ENCODE results near the gene MSX1.

MSX1 gene

GRCh38 chr4:4823621-4824162 is 35.8 kb upstream of the MSX1 start:
- no peaks in the 10 kb centered on the region for H3K27me3 ChIP-seq (ENCODE audit: insufficient read depth, low read length, poor library complexity)
- H3K4me2 ChIP-seq (ENCODE audit: insufficient read depth, low read length): no peak overlapping the region
- H4K20me1 ChIP-seq (ENCODE audit: insufficient read depth, low read length): peaks cover 3% of the 10 kb centered on the region; the same call in 1 of the 2 replicates
- H3K9me3 ChIP-seq (ENCODE audit: insufficient read depth, low read length, severe bottlenecking): no peaks in the 10 kb centered on the region
- H3K4me3 ChIP-seq (ENCODE audit: low read depth in 1 of 2, low read length in 2 of 2): no peak overlapping the region
- TF ChIP-seq, protein P1, sequence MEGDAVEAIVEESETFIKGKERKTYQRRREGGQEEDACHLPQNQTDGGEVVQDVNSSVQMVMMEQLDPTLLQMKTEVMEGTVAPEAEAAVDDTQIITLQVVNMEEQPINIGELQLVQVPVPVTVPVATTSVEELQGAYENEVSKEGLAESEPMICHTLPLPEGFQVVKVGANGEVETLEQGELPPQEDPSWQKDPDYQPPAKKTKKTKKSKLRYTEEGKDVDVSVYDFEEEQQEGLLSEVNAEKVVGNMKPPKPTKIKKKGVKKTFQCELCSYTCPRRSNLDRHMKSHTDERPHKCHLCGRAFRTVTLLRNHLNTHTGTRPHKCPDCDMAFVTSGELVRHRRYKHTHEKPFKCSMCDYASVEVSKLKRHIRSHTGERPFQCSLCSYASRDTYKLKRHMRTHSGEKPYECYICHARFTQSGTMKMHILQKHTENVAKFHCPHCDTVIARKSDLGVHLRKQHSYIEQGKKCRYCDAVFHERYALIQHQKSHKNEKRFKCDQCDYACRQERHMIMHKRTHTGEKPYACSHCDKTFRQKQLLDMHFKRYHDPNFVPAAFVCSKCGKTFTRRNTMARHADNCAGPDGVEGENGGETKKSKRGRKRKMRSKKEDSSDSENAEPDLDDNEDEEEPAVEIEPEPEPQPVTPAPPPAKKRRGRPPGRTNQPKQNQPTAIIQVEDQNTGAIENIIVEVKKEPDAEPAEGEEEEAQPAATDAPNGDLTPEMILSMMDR (IDR thresholded peaks at IDR 0.05; ENCODE audit: borderline replicate concordance, extremely low read depth, low read length, poor library complexity, severe bottlenecking): no peak
- TF ChIP-seq EZH2 (IDR thresholded peaks at IDR 0.05; ENCODE audit: borderline replicate concordance, low read depth, low read length, severe bottlenecking): no peak
- no peak overlapping the region for H3K27ac ChIP-seq (ENCODE audit: low read length)
- no peak overlapping the region for H3K9ac ChIP-seq (ENCODE audit: low read depth, low read length)
- no peaks in the 10 kb centered on the region for H3K36me3 ChIP-seq (ENCODE audit: insufficient read depth, low read length)
- no peaks in the 10 kb centered on the region for H3K4me1 ChIP-seq (ENCODE audit: insufficient read depth, low read length)
- H2AFZ ChIP-seq (ENCODE audit: low read depth, low read length): no peak overlapping the region
- H3K79me2 ChIP-seq (ENCODE audit: insufficient read depth, low read length): no peaks in the 10 kb centered on the region
- ATAC-seq (ENCODE audit: insufficient read depth, low read depth): no peak
- no peak for DNase-seq

DNA sequence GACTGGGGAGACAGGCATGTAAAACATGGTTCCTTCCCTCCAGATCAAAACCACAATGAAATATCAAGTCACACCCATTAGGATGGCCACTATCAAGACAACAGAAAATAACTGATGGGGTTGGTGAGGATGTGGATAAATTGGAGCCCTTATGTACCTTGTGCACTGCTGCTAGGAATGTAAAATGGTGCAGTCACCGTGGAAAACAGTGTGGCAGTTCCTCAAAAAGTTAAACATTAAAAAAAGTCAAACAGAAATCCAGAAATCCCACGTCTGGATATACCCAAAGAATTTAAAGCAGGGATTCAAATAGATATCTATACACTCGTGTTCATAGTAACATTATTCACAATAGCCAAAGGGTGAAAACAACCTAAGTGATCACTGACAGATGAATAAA is 35.2 kb upstream of the MSX1 start:
- H3K27ac ChIP-seq (ENCODE audit: low read length): no peak overlapping the region
- no peaks in the 10 kb centered on the region for H3K9me3 ChIP-seq (ENCODE audit: insufficient read depth, low read length, severe bottlenecking)
- H3K4me2 ChIP-seq (ENCODE audit: insufficient read depth, low read length): no peak overlapping the region
- H3K4me1 ChIP-seq (ENCODE audit: insufficient read depth, low read length): no peaks in the 10 kb centered on the region
- TF ChIP-seq EZH2 (IDR thresholded peaks at IDR 0.05; ENCODE audit: borderline replicate concordance, low read depth, low read length, severe bottlenecking): no peak
- no peak overlapping the region for H2AFZ ChIP-seq (ENCODE audit: low read depth, low read length)
- H3K27me3 ChIP-seq (ENCODE audit: insufficient read depth, low read length, poor library complexity): no peaks in the 10 kb centered on the region
- ATAC-seq (ENCODE audit: insufficient read depth, low read depth): no peak
- H3K9ac ChIP-seq (ENCODE audit: low read depth, low read length): no peak overlapping the region
- H4K20me1 ChIP-seq (ENCODE audit: insufficient read depth, low read length): peaks cover 3% of the 10 kb centered on the region; the same call in 1 of the 2 replicates
- H3K4me3 ChIP-seq (ENCODE audit: low read depth in 1 of 2, low read length in 2 of 2): no peak overlapping the region
- H3K79me2 ChIP-seq (ENCODE audit: insufficient read depth, low read length): no peaks in the 10 kb centered on the region
- no peaks in the 10 kb centered on the region for H3K36me3 ChIP-seq (ENCODE audit: insufficient read depth, low read length)
- DNase-seq: no peak

DNA sequence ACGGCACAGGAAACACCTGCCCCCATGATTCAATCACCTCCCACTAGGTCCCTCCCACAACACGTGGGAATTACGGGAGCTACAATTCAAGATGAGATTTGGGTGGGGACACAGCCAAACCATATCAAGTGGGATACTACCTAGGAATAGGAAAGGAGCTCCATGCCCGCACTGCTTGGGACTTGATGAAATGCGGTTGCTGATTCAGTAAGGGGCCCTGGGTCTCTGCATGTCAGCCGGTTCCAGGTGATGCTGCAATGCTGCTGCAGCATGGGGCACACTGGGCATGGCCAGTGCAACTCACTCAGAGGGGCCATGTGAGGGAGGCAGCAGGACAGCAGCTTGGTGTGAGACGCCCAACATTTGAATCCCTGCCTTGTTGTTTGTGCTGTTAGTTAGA is 34.0 kb upstream of the MSX1 start:
- Histone ChIP-seq H3K27me3 (ENCODE audit: insufficient read depth, low read length, poor library complexity) (no peaks in the 10 kb centered on the region), H3K79me2 (ENCODE audit: insufficient read depth, low read length) (no peaks in the 10 kb centered on the region), H3K36me3 (ENCODE audit: insufficient read depth, low read length) (no peaks in the 10 kb centered on the region), H4K20me1 (ENCODE audit: insufficient read depth, low read length) (peaks cover 3% of the 10 kb centered on the region; the same call in 1 of the 2 replicates), H3K4me2 (ENCODE audit: insufficient read depth, low read length) (no peak overlapping the region), H3K4me3 (ENCODE audit: low read depth in 1 of 2, low read length in 2 of 2) (no peak overlapping the region), H2AFZ (ENCODE audit: low read depth, low read length) (no peak overlapping the region), H3K9ac (ENCODE audit: low read depth, low read length) (no peak overlapping the region), H3K4me1 (ENCODE audit: insufficient read depth, low read length) (no peaks in the 10 kb centered on the region), H3K9me3 (ENCODE audit: insufficient read depth, low read length, severe bottlenecking) (no peaks in the 10 kb centered on the region), H3K27ac (ENCODE audit: low read length) (no peak overlapping the region)
- no peak for ATAC-seq (ENCODE audit: insufficient read depth, low read depth)
- TF ChIP-seq EZH2 (IDR thresholded peaks at IDR 0.05; ENCODE audit: borderline replicate concordance, low read depth, low read length, severe bottlenecking): no peak
- TF ChIP-seq, protein P1 (IDR thresholded peaks at IDR 0.05; ENCODE audit: borderline replicate concordance, extremely low read depth, low read length, poor library complexity, severe bottlenecking): no peak
- no peak for DNase-seq

- TF ChIP-seq EZH2 (IDR thresholded peaks at IDR 0.05; ENCODE audit: borderline replicate concordance, low read depth, low read length, severe bottlenecking): no peak
- TF ChIP-seq, protein P1 (IDR thresholded peaks at IDR 0.05; ENCODE audit: borderline replicate concordance, extremely low read depth, low read length, poor library complexity, severe bottlenecking): no peak
- no peaks in the 10 kb centered on the region for H3K27me3 ChIP-seq (ENCODE audit: insufficient read depth, low read length, poor library complexity)
- no peak overlapping the region for H3K4me2 ChIP-seq (ENCODE audit: insufficient read depth, low read length)
- H3K27ac ChIP-seq (ENCODE audit: low read length): no peak overlapping the region
- no peaks in the 10 kb centered on the region for H3K36me3 ChIP-seq (ENCODE audit: insufficient read depth, low read length)
- no peak overlapping the region for H3K9ac ChIP-seq (ENCODE audit: low read depth, low read length)
- no peaks in the 10 kb centered on the region for H3K79me2 ChIP-seq (ENCODE audit: insufficient read depth, low read length)
- no peak for DNase-seq
- no peak overlapping the region for H3K4me3 ChIP-seq (ENCODE audit: low read depth in 1 of 2, low read length in 2 of 2)
- no peak for ATAC-seq (ENCODE audit: insufficient read depth, low read depth)
- no peaks in the 10 kb centered on the region for H3K4me1 ChIP-seq (ENCODE audit: insufficient read depth, low read length)
- H4K20me1 ChIP-seq (ENCODE audit: insufficient read depth, low read length): peaks cover 3% of the 10 kb centered on the region; the same call in 1 of the 2 replicates
- H3K9me3 ChIP-seq (ENCODE audit: insufficient read depth, low read length, severe bottlenecking): no peaks in the 10 kb centered on the region
- no peak overlapping the region for H2AFZ ChIP-seq (ENCODE audit: low read depth, low read length)
These were observed 29.6 kb upstream of the MSX1 start for GRCh38 chr4:4829837-4830236.
